ENCODE measurements around the gene DYNC1I1. TPM values are rescaled to one million over a fixed set of nuclear protein-coding genes. Genes with fewer than 3 reads are reported as not detected.
A peak's percentile ranks its signal among the peaks of the same experiment; 100 is the strongest.

The DYNC1I1 gene
- total RNA-seq, 1 experiment from 2014 or later, result 1.4 TPM

- H3K4me3 ChIP-seq (ENCODE audit: insufficient read depth, low read depth, low read length), result no peak overlapping the region
- H3K27me3 ChIP-seq (ENCODE audit: control insufficient read depth, insufficient read depth, low read length), result peaks cover 21% of the 10 kb centered on the region
- H3K36me3 ChIP-seq (replicated peaks; ENCODE audit: control insufficient read depth, insufficient read depth, low read length), result no peaks in the 10 kb centered on the region
- DNase-seq, result no peak
These were observed 4.3 kb downstream of the DYNC1I1 start for GRCh38 chr7:95776561-95777185.

- Histone ChIP-seq H3K27me3 (ENCODE audit: control insufficient read depth, insufficient read depth, low read length) (peaks cover 19% of the 10 kb centered on the region), H3K4me3 (ENCODE audit: insufficient read depth, low read depth, low read length) (no peak overlapping the region), H3K36me3 (replicated peaks; ENCODE audit: control insufficient read depth, insufficient read depth, low read length) (no peaks in the 10 kb centered on the region)
- no peak for DNase-seq
These were observed 4.9 kb downstream of the DYNC1I1 start for GRCh38 chr7:95777269-95777668.

- Histone ChIP-seq H3K36me3 (replicated peaks; ENCODE audit: control insufficient read depth, insufficient read depth, low read length) (no peaks in the 10 kb centered on the region), H3K27me3 (ENCODE audit: control insufficient read depth, insufficient read depth, low read length) (no peaks in the 10 kb centered on the region), H3K4me3 (ENCODE audit: insufficient read depth, low read depth, low read length) (no peak overlapping the region)
- DNase-seq, result no peak
These were observed 8.3 kb downstream of the DYNC1I1 start for GRCh38 chr7:95780665-95781064.

GRCh38 chr7:95781961-95782586 is 9.7 kb downstream of the DYNC1I1 start:
- no peak for DNase-seq
- no peak overlapping the region for H3K4me3 ChIP-seq (ENCODE audit: insufficient read depth, low read depth, low read length)
- H3K27me3 ChIP-seq (ENCODE audit: control insufficient read depth, insufficient read depth, low read length), result no peaks in the 10 kb centered on the region
- no peaks in the 10 kb centered on the region for H3K36me3 ChIP-seq (replicated peaks; ENCODE audit: control insufficient read depth, insufficient read depth, low read length)

GRCh38 chr7:95784796-95785195 is 12.4 kb downstream of the DYNC1I1 start:
- Histone ChIP-seq H3K4me3 (ENCODE audit: insufficient read depth, low read depth, low read length) (no peak overlapping the region), H3K36me3 (replicated peaks; ENCODE audit: control insufficient read depth, insufficient read depth, low read length) (no peaks in the 10 kb centered on the region), H3K27me3 (ENCODE audit: control insufficient read depth, insufficient read depth, low read length) (no peaks in the 10 kb centered on the region; the same call in 1 of the 2 replicates)
- no peak for DNase-seq

- H3K4me3 ChIP-seq (ENCODE audit: insufficient read depth, low read depth, low read length), result no peak overlapping the region
- no peak for DNase-seq
- H3K36me3 ChIP-seq (replicated peaks; ENCODE audit: control insufficient read depth, insufficient read depth, low read length), result no peaks in the 10 kb centered on the region
- peaks cover 3% of the 10 kb centered on the region for H3K27me3 ChIP-seq (ENCODE audit: control insufficient read depth, insufficient read depth, low read length)
These were observed 15.9 kb downstream of the DYNC1I1 start for GRCh38 chr7:95788258-95788657.

GRCh38 chr7:95788884-95789283 is 16.5 kb downstream of the DYNC1I1 start:
- Histone ChIP-seq H3K36me3 (replicated peaks; ENCODE audit: control insufficient read depth, insufficient read depth, low read length) (no peaks in the 10 kb centered on the region), H3K4me3 (ENCODE audit: insufficient read depth, low read depth, low read length) (no peak overlapping the region), H3K27me3 (ENCODE audit: control insufficient read depth, insufficient read depth, low read length) (peaks cover 3% of the 10 kb centered on the region)
- no peak for DNase-seq

GRCh38 chr7:95793658-95794057 is 21.3 kb downstream of the DYNC1I1 start:
- H3K4me3 ChIP-seq (ENCODE audit: insufficient read depth, low read depth, low read length), result no peak overlapping the region
- DNase-seq, result no peak
- peaks cover 3% of the 10 kb centered on the region for H3K27me3 ChIP-seq (ENCODE audit: control insufficient read depth, insufficient read depth, low read length)
- no peaks in the 10 kb centered on the region for H3K36me3 ChIP-seq (replicated peaks; ENCODE audit: control insufficient read depth, insufficient read depth, low read length)

GRCh38 chr7:95794917-95795515 is 22.7 kb downstream of the DYNC1I1 start:
- peak; percentile 28 for DNase-seq
- H3K27me3 ChIP-seq (ENCODE audit: control insufficient read depth, insufficient read depth, low read length), result peaks cover 3% of the 10 kb centered on the region
- no peaks in the 10 kb centered on the region for H3K36me3 ChIP-seq (replicated peaks; ENCODE audit: control insufficient read depth, insufficient read depth, low read length)
- H3K4me3 ChIP-seq (ENCODE audit: insufficient read depth, low read depth, low read length), result no peak overlapping the region

- no peaks in the 10 kb centered on the region for H3K36me3 ChIP-seq (replicated peaks; ENCODE audit: control insufficient read depth, insufficient read depth, low read length)
- DNase-seq, result no peak
- no peak overlapping the region for H3K4me3 ChIP-seq (ENCODE audit: insufficient read depth, low read depth, low read length)
- peaks cover 3% of the 10 kb centered on the region for H3K27me3 ChIP-seq (ENCODE audit: control insufficient read depth, insufficient read depth, low read length)
These were observed 24.3 kb downstream of the DYNC1I1 start for GRCh38 chr7:95796617-95797016.

- no peaks in the 10 kb centered on the region; the same call in 1 of the 2 replicates for H3K27me3 ChIP-seq (ENCODE audit: control insufficient read depth, insufficient read depth, low read length)
- no peak for DNase-seq
- H3K4me3 ChIP-seq (ENCODE audit: insufficient read depth, low read depth, low read length), result no peak overlapping the region
- H3K36me3 ChIP-seq (replicated peaks; ENCODE audit: control insufficient read depth, insufficient read depth, low read length), result no peaks in the 10 kb centered on the region
These were observed 26.1 kb downstream of the DYNC1I1 start for GRCh38 chr7:95798401-95798930.

- no peaks in the 10 kb centered on the region for H3K36me3 ChIP-seq (replicated peaks; ENCODE audit: control insufficient read depth, insufficient read depth, low read length)
- H3K27me3 ChIP-seq (ENCODE audit: control insufficient read depth, insufficient read depth, low read length), result no peaks in the 10 kb centered on the region
- no peak overlapping the region for H3K4me3 ChIP-seq (ENCODE audit: insufficient read depth, low read depth, low read length)
- no peak for DNase-seq
These were observed 28.4 kb downstream of the DYNC1I1 start for GRCh38 chr7:95800787-95801186.

- Histone ChIP-seq H3K4me3 (ENCODE audit: insufficient read depth, low read depth, low read length) (no peak overlapping the region), H3K27me3 (ENCODE audit: control insufficient read depth, insufficient read depth, low read length) (no peaks in the 10 kb centered on the region), H3K36me3 (replicated peaks; ENCODE audit: control insufficient read depth, insufficient read depth, low read length) (no peaks in the 10 kb centered on the region)
- DNase-seq, result no peak
These were observed 29.9 kb downstream of the DYNC1I1 start for GRCh38 chr7:95802270-95802669.

GRCh38 chr7:95804052-95804451 is 31.7 kb downstream of the DYNC1I1 start:
- Histone ChIP-seq H3K4me3 (ENCODE audit: insufficient read depth, low read depth, low read length) (no peak overlapping the region), H3K36me3 (replicated peaks; ENCODE audit: control insufficient read depth, insufficient read depth, low read length) (no peaks in the 10 kb centered on the region), H3K27me3 (ENCODE audit: control insufficient read depth, insufficient read depth, low read length) (no peaks in the 10 kb centered on the region)
- DNase-seq, result no peak

- Histone ChIP-seq H3K27me3 (ENCODE audit: control insufficient read depth, insufficient read depth, low read length) (no peaks in the 10 kb centered on the region), H3K4me3 (ENCODE audit: insufficient read depth, low read depth, low read length) (no peak overlapping the region)
- DNase-seq, result no peak
These were observed 33.6 kb downstream of the DYNC1I1 start for GRCh38 chr7:95805909-95806308.

More at GRCh38 chr7:95805909-95806308, 33.6 kb downstream of the DYNC1I1 start:
- no peaks in the 10 kb centered on the region for H3K36me3 ChIP-seq (replicated peaks; ENCODE audit: control insufficient read depth, insufficient read depth, low read length)
